GM12878 (cell line): ENCODE data around the gene SLAMF1. TPM values are rescaled to one million over a fixed set of nuclear protein-coding genes. Genes with fewer than 3 reads are reported as not detected.
A peak's percentile ranks its signal among the peaks of the same experiment; 100 is the strongest.

Source experiments
- CHD1 ChIP-seq: IDR thresholded peaks from 2 replicates; pipeline ENCODE4 v1.6.1; 2012; ENCODE audit warnings: low read depth, low read length, improper control_type of control experiment
- ETV6 ChIP-seq, 2 experiments: fragments of 450-650 bp in 1 of 2; IDR thresholded peaks in 1 of 2; conservative IDR thresholded peaks in 1 of 2; 2 replicates each; pipeline ENCODE4 v1.6.1; 2014; ENCODE audit warnings: antibody characterized with exemption in 1 of 2, borderline replicate concordance in 1 of 2, low read depth in 1 of 2, mild to moderate bottlenecking in 1 of 2, moderate library complexity in 1 of 2
- IKZF2 ChIP-seq, 2 experiments: fragments of 450-650 bp; IDR thresholded peaks; 2 replicates each; pipeline ENCODE4 v1.6.1; 2017; ENCODE audit warnings: mild to moderate bottlenecking in 2 of 2, moderate library complexity in 2 of 2
- IRF4 ChIP-seq: IDR thresholded peaks from 2 replicates; pipeline ENCODE4 v1.6.1; 2011; ENCODE audit warnings: low read depth, low read length
- MXI1 ChIP-seq: fragments of 150-350 bp; IDR thresholded peaks from 2 replicates; pipeline ENCODE4 v1.6.1; 2011; ENCODE audit warnings: low read depth, mild to moderate bottlenecking, inconsistent platforms, low read length, improper control_type of control experiment
- NFIC ChIP-seq: IDR thresholded peaks from 2 replicates; pipeline ENCODE4 v1.6.1; 2012; ENCODE audit warnings: low read depth, mild to moderate bottlenecking, inconsistent platforms, low read length, moderate library complexity
- NR2F1 ChIP-seq: fragments of 450-650 bp; conservative IDR thresholded peaks from 2 replicates; pipeline ENCODE4 v1.6.1; 2017; ENCODE audit warnings: mild to moderate bottlenecking
- POLR2AphosphoS2 ChIP-seq: IDR thresholded peaks from 2 replicates; pipeline ENCODE4 v1.6.1; 2011; ENCODE audit warnings: low read depth, mild to moderate bottlenecking, low read length, improper control_type of control experiment, moderate library complexity
- RAD51 ChIP-seq: fragments of 450-650 bp; IDR thresholded peaks from 2 replicates; pipeline ENCODE4 v1.6.1; 2016; ENCODE audit warnings: moderate library complexity, mild to moderate bottlenecking, inconsistent platforms
- SIN3A ChIP-seq: IDR thresholded peaks from 2 replicates; pipeline ENCODE4 v1.6.1; 2012; ENCODE audit warnings: low read depth, low read length, improper control_type of control experiment
- SMAD1 ChIP-seq: fragments of 450-650 bp; IDR thresholded peaks from 2 replicates; pipeline ENCODE4 v1.6.1; 2018; ENCODE audit warnings: mild to moderate bottlenecking, low read depth; ENCODE audit not compliant: partially characterized antibody
- STAT3 ChIP-seq: IDR thresholded peaks from 2 replicates; pipeline ENCODE4 v1.6.1; 2011; ENCODE audit warnings: low read depth, low read length, improper control_type of control experiment
- TAF1 ChIP-seq: IDR thresholded peaks from 2 replicates; pipeline ENCODE4 v1.6.1; 2011; ENCODE audit warnings: mild to moderate bottlenecking, low read depth, low read length, borderline replicate concordance
- TCF7 ChIP-seq: IDR thresholded peaks from 2 replicates; pipeline ENCODE4 v1.6.1; 2014; ENCODE audit warnings: antibody characterized with exemption, borderline replicate concordance
- ZNF384 ChIP-seq: IDR thresholded peaks from 2 replicates; pipeline ENCODE4 v1.6.1; 2012; ENCODE audit warnings: low read depth, mild to moderate bottlenecking, low read length, improper control_type of control experiment, borderline replicate concordance
- ZZZ3 ChIP-seq: IDR thresholded peaks from 2 replicates; pipeline ENCODE4 v1.6.1; 2011; ENCODE audit warnings: low read depth; ENCODE audit not compliant: control insufficient read depth, insufficient read length
- polyA plus RNA-seq, 11 experiments: library from polyadenylated mRNA; depleted of rRNA in 4 of 11; unstranded in 6 of 11; stranded (reverse) in 5 of 11; fragments of >200 nt; fragmentation: Nextera tagmentation in 4 of 11; fragmentation: Illumina TruSeq in 1 of 11; extraction: Ambion mirVana in 4 of 11; extraction: Trizol in 1 of 11; gene quantifications; 1 replicate in 1 of 11; 2 replicates in 10 of 11; pipeline versions ENCODE4 v1.2.1 to v1.2.3, GENCODE V29; 2011 to 2016; ENCODE audit warnings: inconsistent platforms in 2 of 11, missing spikeins in 2 of 11, low read depth in 1 of 11
- total RNA-seq, 4 experiments: library from RNA; depleted of rRNA in 3 of 4; stranded (reverse); fragments of >200 nt in 3 of 4; fragmentation: Illumina TruSeq in 1 of 4; extraction: Trizol in 1 of 4; gene quantifications; 2 replicates each; pipeline versions ENCODE4 v1.2.1 to v1.2.3, GENCODE V29; 2013 to 2021
- TF ChIP-seq, protein P1 (sequence below): fragments of 450-650 bp; IDR thresholded peaks from 2 replicates; pipeline ENCODE4 v1.6.1; 2017; ENCODE audit warnings: low read depth, mild to moderate bottlenecking, moderate library complexity
- TF ChIP-seq, protein P2 (sequence below): fragments of 450-650 bp; IDR thresholded peaks from 2 replicates; pipeline ENCODE4 v1.6.1; 2016; ENCODE audit warnings: mild to moderate bottlenecking
- TF ChIP-seq, protein P3 (sequence below): IDR thresholded peaks from 2 replicates; pipeline ENCODE4 v1.6.1; 2011; ENCODE audit warnings: borderline replicate concordance, low read depth, mild to moderate bottlenecking, moderate library complexity, low read length; ENCODE audit not compliant: insufficient read depth, poor library complexity, severe bottlenecking
- TF ChIP-seq, protein P4 (sequence below): fragments of 450-650 bp; IDR thresholded peaks from 2 replicates; pipeline ENCODE4 v1.6.1; 2016; ENCODE audit warnings: mild to moderate bottlenecking
- TF ChIP-seq, protein P5 (sequence below): IDR thresholded peaks from 2 replicates; pipeline ENCODE4 v1.6.1; 2012; ENCODE audit warnings: low read length, inconsistent platforms

The SLAMF1 gene
- total and polyA plus RNA-seq, 10 of the 15 experiments (the other 5 are each of a cell fraction or from before 2014, with no cell fraction given): 87.3 to 260 (median 131) TPM

DNA sequence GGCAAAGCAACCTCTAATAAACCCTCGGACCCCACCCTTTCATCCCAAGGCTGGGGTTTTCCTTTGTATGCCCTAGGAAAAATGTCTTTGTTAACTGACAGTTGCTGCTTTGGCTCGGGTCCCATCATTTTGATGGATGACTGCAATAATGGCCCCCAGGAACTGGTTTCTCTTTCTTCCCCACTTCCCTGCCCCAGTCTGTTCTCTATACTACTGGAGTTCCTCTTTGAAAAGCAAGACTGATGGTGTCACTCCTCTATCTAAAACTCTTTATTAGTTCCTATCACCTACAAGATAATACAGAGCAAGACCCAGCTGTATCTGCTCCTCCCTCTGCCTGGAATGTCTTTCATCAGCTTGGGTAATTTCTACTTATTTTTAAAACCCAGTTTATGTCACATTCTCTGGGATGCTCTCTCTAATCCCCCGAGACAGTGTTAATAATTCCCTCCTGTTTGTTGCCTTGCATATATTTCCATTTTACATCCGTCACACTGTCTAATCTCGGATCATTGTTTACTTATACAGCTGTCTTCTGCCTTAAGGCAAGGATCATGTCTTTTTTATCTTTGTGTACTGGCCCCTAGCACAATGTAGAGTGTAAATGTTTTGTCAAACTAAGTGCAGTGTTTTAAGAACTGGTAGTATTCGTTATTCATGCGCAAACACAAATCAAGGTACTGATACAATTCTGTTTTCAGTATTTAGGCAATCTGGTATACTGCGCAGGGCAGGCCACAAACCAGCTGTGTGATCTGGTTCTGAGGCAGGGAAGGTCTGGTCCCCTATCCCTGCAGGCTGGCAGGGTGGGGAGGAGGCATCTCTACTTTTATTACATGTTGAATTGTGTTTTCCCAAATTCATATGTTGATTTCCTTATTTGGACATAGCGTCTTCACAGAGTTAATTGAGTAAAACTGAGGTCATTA is 16.1 kb downstream of the SLAMF1 start (continued):
- TF ChIP-seq, protein P1, sequence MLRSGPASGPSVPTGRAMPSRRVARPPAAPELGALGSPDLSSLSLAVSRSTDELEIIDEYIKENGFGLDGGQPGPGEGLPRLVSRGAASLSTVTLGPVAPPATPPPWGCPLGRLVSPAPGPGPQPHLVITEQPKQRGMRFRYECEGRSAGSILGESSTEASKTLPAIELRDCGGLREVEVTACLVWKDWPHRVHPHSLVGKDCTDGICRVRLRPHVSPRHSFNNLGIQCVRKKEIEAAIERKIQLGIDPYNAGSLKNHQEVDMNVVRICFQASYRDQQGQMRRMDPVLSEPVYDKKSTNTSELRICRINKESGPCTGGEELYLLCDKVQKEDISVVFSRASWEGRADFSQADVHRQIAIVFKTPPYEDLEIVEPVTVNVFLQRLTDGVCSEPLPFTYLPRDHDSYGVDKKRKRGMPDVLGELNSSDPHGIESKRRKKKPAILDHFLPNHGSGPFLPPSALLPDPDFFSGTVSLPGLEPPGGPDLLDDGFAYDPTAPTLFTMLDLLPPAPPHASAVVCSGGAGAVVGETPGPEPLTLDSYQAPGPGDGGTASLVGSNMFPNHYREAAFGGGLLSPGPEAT: peak; percentile 27; the same call in 1 of the 2 replicates
- TF ChIP-seq, protein P2, sequence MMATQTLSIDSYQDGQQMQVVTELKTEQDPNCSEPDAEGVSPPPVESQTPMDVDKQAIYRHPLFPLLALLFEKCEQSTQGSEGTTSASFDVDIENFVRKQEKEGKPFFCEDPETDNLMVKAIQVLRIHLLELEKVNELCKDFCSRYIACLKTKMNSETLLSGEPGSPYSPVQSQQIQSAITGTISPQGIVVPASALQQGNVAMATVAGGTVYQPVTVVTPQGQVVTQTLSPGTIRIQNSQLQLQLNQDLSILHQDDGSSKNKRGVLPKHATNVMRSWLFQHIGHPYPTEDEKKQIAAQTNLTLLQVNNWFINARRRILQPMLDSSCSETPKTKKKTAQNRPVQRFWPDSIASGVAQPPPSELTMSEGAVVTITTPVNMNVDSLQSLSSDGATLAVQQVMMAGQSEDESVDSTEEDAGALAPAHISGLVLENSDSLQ: 0 out of 2 replicates have a peak, but pooled peaks have one; percentile 8
- TF ChIP-seq, protein P3, sequence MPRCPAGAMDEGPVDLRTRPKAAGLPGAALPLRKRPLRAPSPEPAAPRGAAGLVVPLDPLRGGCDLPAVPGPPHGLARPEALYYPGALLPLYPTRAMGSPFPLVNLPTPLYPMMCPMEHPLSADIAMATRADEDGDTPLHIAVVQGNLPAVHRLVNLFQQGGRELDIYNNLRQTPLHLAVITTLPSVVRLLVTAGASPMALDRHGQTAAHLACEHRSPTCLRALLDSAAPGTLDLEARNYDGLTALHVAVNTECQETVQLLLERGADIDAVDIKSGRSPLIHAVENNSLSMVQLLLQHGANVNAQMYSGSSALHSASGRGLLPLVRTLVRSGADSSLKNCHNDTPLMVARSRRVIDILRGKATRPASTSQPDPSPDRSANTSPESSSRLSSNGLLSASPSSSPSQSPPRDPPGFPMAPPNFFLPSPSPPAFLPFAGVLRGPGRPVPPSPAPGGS: peak; percentile 74
- TF ChIP-seq MXI1 (peak; percentile 45; the same call in 1 of the 2 replicates), ZNF384 (no peak), TAF1 (no peak), SIN3A (no peak), IRF4 (no peak), NFIC (0 out of 2 replicates have a peak, but pooled peaks have one; percentile 20), NR2F1 (no peak), RAD51 (no peak), IKZF2 (IDR thresholded peaks at IDR 0.05) (0 out of 4 replicates have a peak, but pooled peaks of 1 of the 2 experiments have one; percentile 12), SMAD1 (no peak), STAT3 (0 out of 2 replicates have a peak, but pooled peaks have one; percentile 16), ETV6 (conservative IDR thresholded peaks at IDR 0.05 in 1 of 2, IDR thresholded peaks at IDR 0.05 in 1 of 2; ENCODE audit: borderline replicate concordance in 1 of 2, low read depth in 1 of 2) (no peak), ZZZ3 (no peak), CHD1 (no peak), TCF7 (0 out of 2 replicates have a peak, but pooled peaks have one; percentile 7), POLR2AphosphoS2 (peak; percentile 92)
- TF ChIP-seq, protein P4, sequence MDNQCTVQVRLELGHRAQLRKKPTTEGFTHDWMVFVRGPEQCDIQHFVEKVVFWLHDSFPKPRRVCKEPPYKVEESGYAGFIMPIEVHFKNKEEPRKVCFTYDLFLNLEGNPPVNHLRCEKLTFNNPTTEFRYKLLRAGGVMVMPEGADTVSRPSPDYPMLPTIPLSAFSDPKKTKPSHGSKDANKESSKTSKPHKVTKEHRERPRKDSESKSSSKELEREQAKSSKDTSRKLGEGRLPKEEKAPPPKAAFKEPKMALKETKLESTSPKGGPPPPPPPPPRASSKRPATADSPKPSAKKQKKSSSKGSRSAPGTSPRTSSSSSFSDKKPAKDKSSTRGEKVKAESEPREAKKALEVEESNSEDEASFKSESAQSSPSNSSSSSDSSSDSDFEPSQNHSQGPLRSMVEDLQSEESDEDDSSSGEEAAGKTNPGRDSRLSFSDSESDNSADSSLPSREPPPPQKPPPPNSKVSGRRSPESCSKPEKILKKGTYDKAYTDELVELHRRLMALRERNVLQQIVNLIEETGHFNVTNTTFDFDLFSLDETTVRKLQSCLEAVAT: 0 out of 2 replicates have a peak, but pooled peaks have one; percentile 42
- TF ChIP-seq, protein P5, sequence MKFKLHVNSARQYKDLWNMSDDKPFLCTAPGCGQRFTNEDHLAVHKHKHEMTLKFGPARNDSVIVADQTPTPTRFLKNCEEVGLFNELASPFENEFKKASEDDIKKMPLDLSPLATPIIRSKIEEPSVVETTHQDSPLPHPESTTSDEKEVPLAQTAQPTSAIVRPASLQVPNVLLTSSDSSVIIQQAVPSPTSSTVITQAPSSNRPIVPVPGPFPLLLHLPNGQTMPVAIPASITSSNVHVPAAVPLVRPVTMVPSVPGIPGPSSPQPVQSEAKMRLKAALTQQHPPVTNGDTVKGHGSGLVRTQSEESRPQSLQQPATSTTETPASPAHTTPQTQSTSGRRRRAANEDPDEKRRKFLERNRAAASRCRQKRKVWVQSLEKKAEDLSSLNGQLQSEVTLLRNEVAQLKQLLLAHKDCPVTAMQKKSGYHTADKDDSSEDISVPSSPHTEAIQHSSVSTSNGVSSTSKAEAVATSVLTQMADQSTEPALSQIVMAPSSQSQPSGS: 0 out of 2 replicates have a peak, but pooled peaks have one; percentile 16
